MM.1S (cell line): Measurements from ENCODE around the gene SLC13A4.

ENCODE experiments used
- DNase-seq: peaks from one replicate; pipeline ENCODE4 v3.0.0-alpha.2; 2015
- H2AFZ ChIP-seq: fragments of 300-600 bp; sonication (generic); 2 replicates; pipeline ENCODE4 v1.6.0; 2016; ENCODE audit warnings: antibody characterized with exemption, low read length
- H3F3A ChIP-seq: fragments of 300-600 bp; sonication (generic); 2 replicates; pipeline ENCODE4 v1.6.1; 2016; ENCODE audit warnings: mild to moderate bottlenecking, antibody characterized with exemption, low read length, moderate library complexity, mixed read lengths; ENCODE audit not compliant: insufficient read depth
- H3K27ac ChIP-seq: fragments of 300-600 bp; sonication (generic); 2 replicates; pipeline ENCODE4 v1.5.1; 2016; ENCODE audit warnings: mild to moderate bottlenecking, low read length
- H3K27me3 ChIP-seq: fragments of 300-600 bp; sonication (generic); replicated peaks from 2 replicates; pipeline ENCODE4 v1.6.0; 2016; ENCODE audit warnings: low read length; ENCODE audit not compliant: insufficient read depth
- H3K36me3 ChIP-seq: fragments of 300-600 bp; sonication (generic); replicated peaks from 2 replicates; pipeline ENCODE4 v1.6.1; 2016; ENCODE audit warnings: mild to moderate bottlenecking, low read length, mixed read lengths; ENCODE audit not compliant: insufficient read depth
- H3K4me1 ChIP-seq: fragments of 300-600 bp; sonication (generic); 2 replicates; pipeline ENCODE4 v1.6.1; 2016; ENCODE audit warnings: low read length, mixed read lengths
- H3K4me2 ChIP-seq: fragments of 300-600 bp; sonication (generic); 2 replicates; pipeline ENCODE4 v1.6.0; 2016; ENCODE audit warnings: low read depth, low read length
- H3K4me3 ChIP-seq: fragments of 300-600 bp; sonication (generic); 2 replicates; pipeline ENCODE4 v1.5.1; 2016; ENCODE audit warnings: low read length, mixed read lengths
- H3K79me2 ChIP-seq: fragments of 300-600 bp; sonication (generic); 2 replicates; pipeline ENCODE4 v1.6.1; 2016; ENCODE audit warnings: mixed run types, low read length, mixed read lengths
- H3K9ac ChIP-seq: fragments of 300-600 bp; sonication (generic); 2 replicates; pipeline ENCODE4 v1.6.1; 2016; ENCODE audit warnings: low read length, mixed read lengths
- H3K9me2 ChIP-seq: fragments of 300-600 bp; sonication (generic); replicated peaks from 2 replicates; pipeline ENCODE4 v1.6.1; 2016; ENCODE audit warnings: mild to moderate bottlenecking, low read length, mixed read lengths; ENCODE audit not compliant: insufficient read depth
- H3K9me3 ChIP-seq: fragments of 300-600 bp; sonication (generic); replicated peaks from 2 replicates; pipeline ENCODE4 v1.6.1; 2016; ENCODE audit warnings: mild to moderate bottlenecking, low read length, mixed read lengths; ENCODE audit not compliant: insufficient read depth
- H4K20me1 ChIP-seq: fragments of 300-600 bp; sonication (generic); 2 replicates; pipeline ENCODE4 v1.6.1; 2016; ENCODE audit warnings: mild to moderate bottlenecking, low read length, moderate library complexity, mixed read lengths; ENCODE audit not compliant: insufficient read depth
- CTCF ChIP-seq: fragments of 300-600 bp; sonication (generic); IDR thresholded peaks from 2 replicates; pipeline ENCODE4 v1.5.1; 2016; ENCODE audit warnings: antibody characterized with exemption, low read length, mixed read lengths
- EZH2 ChIP-seq: fragments of 300-600 bp; sonication (generic); optimal IDR thresholded peaks from 2 replicates; pipeline ENCODE3; 2017; ENCODE audit warnings: low read depth, mild to moderate bottlenecking, antibody characterized with exemption, low read length, mixed read lengths
- EZH2phosphoT487 ChIP-seq: fragments of 300-600 bp; sonication (generic); IDR thresholded peaks from 2 replicates; pipeline ENCODE4 v1.6.1; 2018; ENCODE audit warnings: antibody characterized with exemption, low read length

SLC13A4 gene

GRCh38 chr7:135659159-135659846, 68.7 kb downstream of the SLC13A4 start:
- H3K9ac ChIP-seq, result no peak overlapping the region
- H3K9me3 ChIP-seq, result no peaks in the 10 kb centered on the region
- H3K4me3 ChIP-seq, result no peak overlapping the region
- H3K79me2 ChIP-seq, result peaks cover 18% of the 10 kb centered on the region
- no peak overlapping the region for H3K4me2 ChIP-seq
- no peak overlapping the region for H2AFZ ChIP-seq
- 0 out of 2 replicates have a peak, but pooled peaks cover 7% of the 10 kb centered on the region for H3K4me1 ChIP-seq
- H3K27me3 ChIP-seq, result no peaks in the 10 kb centered on the region
- H3K9me2 ChIP-seq, result no peaks in the 10 kb centered on the region
- peaks cover 8% of the 10 kb centered on the region for H3F3A ChIP-seq
- no peaks in the 10 kb centered on the region for H3K36me3 ChIP-seq
- DNase-seq, result no peak
- no peaks in the 10 kb centered on the region for H4K20me1 ChIP-seq
- TF ChIP-seq CTCF (no peak), EZH2 (no peak), EZH2phosphoT487 (no peak)
- H3K27ac ChIP-seq, result no peak overlapping the region

GRCh38 chr7:135658564-135658963, 69.4 kb downstream of the SLC13A4 start:
- DNase-seq, result no peak
- Histone ChIP-seq H3K79me2 (peaks cover 12% of the 10 kb centered on the region), H3K9ac (no peak overlapping the region), H3F3A (peaks cover 8% of the 10 kb centered on the region), H2AFZ (no peak overlapping the region), H3K27ac (no peak overlapping the region), H3K4me1 (0 out of 2 replicates have a peak, but pooled peaks cover 7% of the 10 kb centered on the region), H3K27me3 (no peaks in the 10 kb centered on the region), H3K9me2 (no peaks in the 10 kb centered on the region), H3K9me3 (no peaks in the 10 kb centered on the region), H3K36me3 (no peaks in the 10 kb centered on the region), H3K4me2 (no peak overlapping the region), H4K20me1 (no peaks in the 10 kb centered on the region), H3K4me3 (no peak overlapping the region)
- no peak for TF ChIP-seq CTCF
- TF ChIP-seq EZH2phosphoT487, result no peak
- TF ChIP-seq EZH2, result no peak

GRCh38 chr7:135653340-135654080, 74.5 kb downstream of the SLC13A4 start:
- H4K20me1 ChIP-seq, result no peaks in the 10 kb centered on the region
- H3K27ac ChIP-seq, result no peak overlapping the region
- no peak overlapping the region for H3K9ac ChIP-seq
- 0 out of 2 replicates have a peak, but pooled peaks cover 3% of the 10 kb centered on the region for H3K36me3 ChIP-seq
- H3K4me1 ChIP-seq, result no peaks in the 10 kb centered on the region
- H3K27me3 ChIP-seq, result no peaks in the 10 kb centered on the region
- no peaks in the 10 kb centered on the region for H3K9me3 ChIP-seq
- H3K9me2 ChIP-seq, result no peaks in the 10 kb centered on the region
- no peaks in the 10 kb centered on the region for H3F3A ChIP-seq
- H2AFZ ChIP-seq, result no peak overlapping the region
- TF ChIP-seq EZH2phosphoT487 (no peak), EZH2 (no peak), CTCF (no peak)
- no peak overlapping the region for H3K4me2 ChIP-seq
- no peak for DNase-seq
- H3K4me3 ChIP-seq, result no peak overlapping the region
- no peaks in the 10 kb centered on the region for H3K79me2 ChIP-seq
